Epidermal melanocyte (primary cell): Measurements from ENCODE around the gene TP73.
"Not testable (repeated sequence)": the region's sequence is repeated elsewhere in the genome, so short reads cannot be mapped to it uniquely, and the experiment has no call there.

Experiments
- DNase-seq: peaks from one replicate; pipeline ENCODE4 v3.0.0; 2011; ENCODE audit warnings: low spot score; ENCODE audit not compliant: insufficient read length

Gene TP73

GRCh38 chr1:3741566-3742438, 89.5 kb downstream of the TP73 start:
- no peak for DNase-seq

DNA sequence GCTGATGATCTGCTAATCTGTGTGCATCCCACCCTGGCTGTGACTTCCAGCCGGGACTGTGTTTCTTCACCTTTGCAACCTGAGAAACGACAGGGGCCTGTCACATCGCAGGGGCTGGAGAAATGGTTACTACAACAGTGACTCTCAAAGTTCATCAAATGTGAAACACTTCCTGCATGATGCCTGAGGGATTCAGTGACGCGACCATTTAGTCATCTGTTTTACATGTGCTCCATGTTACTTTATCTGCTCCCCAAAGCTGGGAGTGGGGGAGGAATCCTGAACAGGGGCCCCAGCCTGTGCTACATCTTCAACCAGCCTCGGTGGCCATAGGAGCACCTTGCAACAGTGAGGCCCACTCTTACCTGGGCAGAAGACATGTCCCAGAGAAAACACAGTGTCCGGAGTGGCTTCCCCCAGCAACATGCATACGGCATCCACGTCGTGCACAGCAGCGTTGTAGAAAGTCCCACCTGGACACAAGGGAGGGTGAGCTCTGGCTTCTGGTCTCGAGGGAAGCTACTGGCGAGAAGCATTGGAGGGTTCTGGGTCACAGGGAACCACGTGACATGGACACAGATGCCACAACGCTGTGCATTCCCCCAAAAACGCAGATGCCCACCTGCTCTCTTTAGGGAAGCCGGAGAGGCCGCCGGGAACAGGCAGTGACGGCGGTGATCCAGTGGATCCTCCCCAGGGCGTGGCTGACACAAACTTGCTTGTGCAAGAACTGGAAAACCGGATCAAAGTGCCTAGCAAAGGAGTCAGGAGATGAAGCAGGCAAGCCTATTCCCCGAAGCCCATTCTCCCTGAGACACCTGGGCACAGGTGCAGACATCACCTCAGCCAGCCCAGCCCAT, 90.4 kb downstream of the TP73 start:
- no peak for DNase-seq

DNA sequence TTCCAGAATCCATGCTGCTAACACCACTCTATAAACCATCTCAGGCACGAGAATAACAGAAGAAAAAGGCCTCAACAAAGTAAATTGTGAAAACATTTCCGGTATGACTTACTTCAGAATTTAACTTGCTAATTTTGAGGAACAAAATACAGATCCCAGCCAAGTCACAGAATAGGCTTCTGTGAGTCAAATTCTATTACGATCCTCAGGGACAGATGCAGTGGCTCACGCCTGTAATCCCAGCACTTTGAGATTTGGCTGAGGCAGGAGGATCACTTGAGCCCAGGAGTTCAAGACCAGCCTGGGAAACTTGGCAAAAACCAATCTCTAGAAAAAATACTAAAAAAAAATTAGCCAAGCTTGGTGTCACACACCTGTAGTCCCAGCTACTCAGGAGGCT, 91.1 kb downstream of the TP73 start:
- no peak for DNase-seq

DNA sequence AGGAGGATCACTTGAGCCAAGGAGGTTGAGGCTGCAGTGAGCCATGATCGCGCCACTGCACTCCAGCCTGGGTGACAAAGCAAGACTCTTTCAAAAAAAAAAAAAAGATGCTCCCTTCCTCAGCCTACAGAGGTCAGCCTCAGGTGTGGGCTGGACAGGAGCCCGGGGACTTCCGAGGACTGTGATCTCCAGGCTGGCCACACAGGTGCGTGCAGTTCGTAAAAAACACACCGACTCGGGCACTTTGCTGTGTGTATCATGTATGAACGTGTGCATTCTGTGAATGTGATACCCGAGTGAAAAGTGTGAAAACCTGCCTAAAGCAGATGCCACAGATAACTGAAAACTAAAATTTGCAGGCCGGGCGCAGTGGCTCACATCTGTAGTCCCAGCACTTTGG, 91.5 kb downstream of the TP73 start:
- no peak for DNase-seq

DNA sequence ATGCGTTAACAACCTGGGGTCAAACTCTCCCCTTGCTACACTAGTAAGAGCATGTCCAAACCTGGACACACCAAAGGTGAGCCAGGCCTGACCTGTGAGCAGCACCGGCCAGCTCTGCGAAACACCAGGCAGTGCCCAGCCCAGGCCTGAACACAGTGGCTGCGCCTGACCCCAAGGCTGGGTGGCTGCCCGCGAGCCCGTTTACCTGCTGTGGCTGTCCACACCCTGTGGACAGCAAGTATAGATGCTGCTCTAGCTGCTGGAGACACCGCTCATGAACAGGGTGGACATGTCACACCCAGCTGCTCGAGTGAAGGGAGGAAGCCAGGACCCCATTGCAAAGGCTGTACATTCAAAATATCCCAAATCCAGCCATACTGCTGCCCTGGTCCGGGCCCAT, 92.3 kb downstream of the TP73 start:
- no peak for DNase-seq

- DNase-seq, result no peak
These were observed 92.8 kb downstream of the TP73 start for GRCh38 chr1:3745071-3745470.

DNA sequence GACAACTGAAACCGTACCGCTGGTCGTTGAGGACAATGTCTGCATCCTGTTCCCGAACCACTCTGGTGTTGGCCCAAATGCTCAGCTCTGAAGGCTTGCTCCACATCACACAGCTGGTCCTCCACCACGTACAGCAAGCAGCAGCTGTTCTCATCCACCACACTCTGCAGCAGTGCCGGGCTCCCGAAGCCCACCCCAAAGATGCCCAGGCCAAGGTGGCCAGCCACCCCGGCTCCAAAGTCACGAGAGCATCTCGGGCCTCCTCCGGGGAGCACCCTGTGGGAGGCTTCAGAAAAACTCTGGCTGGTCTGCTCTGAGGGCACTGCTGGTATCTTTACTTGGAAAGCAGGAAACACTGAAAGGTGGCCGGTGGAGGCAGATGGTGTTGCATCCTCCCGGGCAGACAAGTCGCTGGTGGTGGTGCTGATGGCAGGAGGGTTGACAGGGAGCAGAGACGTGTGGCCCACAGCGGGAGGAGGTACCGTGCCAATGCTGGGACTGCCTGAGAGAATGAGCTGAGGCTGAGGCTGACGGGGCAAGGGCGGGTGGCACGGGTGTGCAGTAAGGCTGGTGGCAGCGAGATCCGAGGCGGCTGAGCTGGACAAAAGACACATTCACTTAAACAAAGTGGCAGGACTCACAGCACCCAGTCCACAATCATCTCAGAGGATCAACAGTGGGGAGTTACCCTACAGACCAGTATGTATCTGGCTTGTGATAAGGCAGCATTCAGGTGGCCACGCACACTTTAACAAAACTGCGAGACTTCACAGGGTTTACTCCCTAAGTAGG, 93.5 kb downstream of the TP73 start:
- DNase-seq, result no peak

GRCh38 chr1:3746389-3746829, 94.1 kb downstream of the TP73 start:
- no peak for DNase-seq

DNA sequence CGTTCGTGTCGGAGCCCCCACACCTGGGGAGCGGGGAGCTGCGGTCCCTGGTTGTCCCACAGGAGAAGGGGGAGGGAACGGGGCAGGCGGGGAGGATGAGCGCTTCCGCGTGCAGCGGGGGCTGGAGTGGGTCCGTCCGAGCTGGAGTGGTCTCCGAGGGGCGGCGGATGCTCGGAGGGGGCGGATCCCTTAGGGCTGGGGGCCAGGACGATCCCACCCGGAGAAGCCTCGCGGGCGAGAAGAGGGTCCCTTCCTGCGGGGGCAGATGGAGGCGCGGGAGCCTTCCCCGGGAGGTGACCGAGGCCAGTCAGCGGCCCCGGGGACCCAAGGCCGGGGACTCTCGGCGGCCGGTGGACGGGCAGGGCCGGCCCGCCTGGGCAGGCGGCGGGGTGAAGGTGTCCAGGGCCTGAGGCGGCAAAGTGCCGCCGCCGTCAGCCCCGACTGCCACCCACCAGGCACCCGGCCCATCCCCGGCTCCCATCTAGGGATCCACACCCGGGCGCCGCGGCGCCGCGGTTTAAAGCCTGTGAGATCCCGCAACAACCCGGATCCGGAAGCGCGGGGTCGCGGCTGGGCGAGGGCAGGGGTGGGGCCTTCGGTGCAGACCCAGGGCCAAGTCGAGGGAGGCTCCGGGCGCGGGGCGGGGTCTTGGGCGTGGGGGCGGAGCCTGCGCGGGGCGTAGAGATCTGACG, 94.7 kb downstream of the TP73 start:
- peak; percentile 98 for DNase-seq

DNA sequence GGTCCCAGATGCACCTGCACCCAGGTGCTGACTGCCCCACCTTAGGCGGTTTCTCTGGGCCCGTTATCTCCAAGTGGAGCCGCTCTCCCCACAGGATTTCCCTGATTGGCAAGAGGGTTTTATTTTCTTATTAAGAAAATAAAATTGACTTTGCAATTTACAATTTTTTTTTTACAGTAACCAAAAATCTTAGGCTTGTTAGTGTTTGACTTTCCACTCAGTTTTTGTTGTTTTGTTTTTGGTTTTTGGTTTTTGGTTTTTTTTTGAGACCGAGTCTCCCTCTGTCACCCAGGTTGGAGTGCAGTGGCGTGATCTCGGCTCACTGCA, 95.2 kb downstream of the TP73 start:
- no peak for DNase-seq

GRCh38 chr1:3747903-3748302, 95.6 kb downstream of the TP73 start:
- no peak for DNase-seq

GRCh38 chr1:3748316-3748900, 96.1 kb downstream of the TP73 start:
- DNase-seq, result not testable (repeated sequence)

DNA sequence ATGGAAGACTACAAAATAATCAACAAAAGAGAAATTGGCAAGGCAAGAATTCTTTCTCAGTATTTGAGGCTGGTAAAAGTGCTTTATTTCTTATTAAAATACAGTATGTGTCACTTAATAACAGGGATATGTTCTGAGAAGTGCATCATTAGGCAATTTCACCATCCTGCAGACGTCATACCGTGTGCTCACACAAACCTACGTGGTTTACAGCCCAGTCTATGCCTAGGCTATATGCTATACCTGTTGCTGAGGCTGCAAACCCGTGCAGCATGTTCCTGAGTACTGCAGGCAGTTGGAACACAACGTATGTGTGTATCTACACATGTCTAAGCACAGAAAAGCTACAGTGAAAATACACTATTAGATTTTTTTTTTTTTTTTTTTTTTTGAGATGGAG, 97.2 kb downstream of the TP73 start:
- DNase-seq, result no peak

GRCh38 chr1:3750741-3751140, 98.4 kb downstream of the TP73 start:
- DNase-seq, result no peak

DNA sequence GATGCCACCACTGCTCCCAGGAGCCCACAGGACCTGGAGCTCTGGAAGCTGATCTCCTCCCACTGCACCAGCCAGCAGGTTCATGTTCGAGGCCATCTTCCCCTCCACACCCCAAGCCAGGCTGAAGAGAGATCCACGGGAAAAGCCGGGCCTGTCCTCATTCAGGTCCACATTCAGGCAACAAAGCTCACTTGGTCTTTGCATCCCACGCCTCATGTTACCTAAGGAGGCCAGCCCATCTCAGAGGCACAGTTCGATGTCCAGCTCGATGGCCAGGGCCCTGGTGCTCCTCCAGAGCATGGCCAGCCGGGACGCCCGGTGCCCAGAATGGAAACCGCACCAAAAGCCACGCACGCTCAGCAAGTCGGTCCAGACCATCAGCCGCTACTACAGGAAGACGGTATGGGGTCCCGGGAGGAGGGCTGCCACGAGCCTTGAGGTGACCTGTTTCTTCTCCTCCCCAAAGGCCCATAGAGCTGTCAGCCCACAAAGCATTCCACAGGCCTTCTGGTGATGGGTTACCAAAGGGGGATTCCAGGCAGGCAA, 100.2 kb downstream of the TP73 start, which contains the start of gene CCDC27:
TSS of gene CCDC27 (plus strand) at position 51 of the 546 bp plus-strand sequence. CDS start at position 83, 32 bp downstream.
- DNase-seq, result no peak

GRCh38 chr1:3753656-3754454, 101.5 kb downstream of the TP73 start:
- no peak for DNase-seq

DNA sequence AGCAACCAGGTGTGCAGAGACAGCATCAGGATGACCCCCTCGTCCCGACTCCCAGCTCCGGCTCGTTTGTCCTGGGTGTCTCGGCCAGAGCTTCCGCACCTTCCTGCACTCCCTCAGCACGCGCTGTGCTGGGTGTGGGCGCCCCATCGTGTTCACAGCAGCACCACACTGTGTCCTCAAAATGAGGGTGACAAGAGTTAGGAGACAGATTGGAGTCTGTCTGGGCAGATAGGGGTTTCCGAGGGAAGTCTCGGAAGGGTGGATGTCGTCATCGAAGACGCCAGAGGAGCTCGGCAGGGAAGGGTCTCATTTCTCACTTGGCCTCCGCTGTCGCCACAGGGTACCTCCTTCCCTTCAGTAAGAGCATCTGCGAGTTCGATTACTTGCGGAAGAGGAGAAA, 104.1 kb downstream of the TP73 start:
- DNase-seq, result no peak

DNA sequence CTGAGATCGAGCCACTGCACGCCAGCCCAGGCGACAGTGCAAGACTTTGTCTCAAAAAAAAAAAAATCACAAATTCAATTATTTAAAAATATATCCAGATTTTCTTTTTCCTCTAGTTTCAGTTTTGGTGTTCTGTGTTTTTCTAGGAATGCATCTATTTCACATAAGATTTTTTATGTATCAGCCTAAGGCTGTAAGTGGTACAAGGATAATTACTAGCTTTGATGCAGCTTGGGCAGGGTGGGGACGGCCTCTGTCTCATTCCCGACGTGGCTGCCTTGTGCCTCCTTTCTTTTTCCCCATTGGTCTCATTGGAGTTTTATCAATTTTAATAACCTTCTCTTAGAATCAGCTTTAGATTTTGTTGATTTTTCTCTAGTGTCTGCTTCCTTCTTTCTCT, 106.8 kb downstream of the TP73 start:
- DNase-seq, result no peak

- no peak for DNase-seq
These were observed 107.5 kb downstream of the TP73 start for GRCh38 chr1:3759796-3760195.
